HepG2 (cell line): ENCODE results near the gene KIF6. TPM values are rescaled to one million over a fixed set of nuclear protein-coding genes. Genes with fewer than 3 reads are reported as not detected.

ENCODE experiments used
- ATAC-seq: fragments of 200-7000 bp; cut with Tn5 transposase; 3 replicates; pipeline ENCODE4 v1.9.1; 2020; ENCODE audit warnings: mild to moderate bottlenecking, moderate library complexity
- BruUV-seq: library from RNA; stranded (reverse); fragments of 400-500 nt; replicated peaks from 2 replicates; lab custom pipeline; 2021; lab: Mats Ljungman, UMichigan
- CTCF ChIA-PET: fragments of 300-600 bp; formaldehyde crosslinking; extraction: SDS; loops from one replicate; lab custom pipeline; 2021; ENCODE audit warnings: low total read pairs, inconsistent platforms, low intra/inter-chr PET ratio; lab: Yijun Ruan, JAX
- POLR2A ChIA-PET: fragments of 350-600 bp; sonication (Branson Sonifier 250); formaldehyde crosslinking; loops from one replicate; lab custom pipeline; 2020; ENCODE audit warnings: antibody characterized with exemption, inconsistent platforms; lab: Yijun Ruan, JAX
- DNase-seq: peaks from one replicate; pipeline ENCODE4 v3.0.0-alpha.2; 2015; ENCODE audit warnings: low spot score
- FAIRE-seq: peaks from 3 replicates; lab custom pipeline; 2011; peaks lifted over from hg19 to GRCh38; lab: Jason Lieb, UNC
- H2AFZ ChIP-seq: one replicate; pipeline ENCODE4 v1.6.1; 2011; ENCODE audit warnings: low read length, inconsistent platforms
- H3K27ac ChIP-seq: fragments of 300-600 bp; 3 replicates; pipeline ENCODE4 v1.8.0; 2011; ENCODE audit warnings: mixed run types, mild to moderate bottlenecking, mixed read lengths, low read length, inconsistent platforms; ENCODE audit not compliant: insufficient read depth; ENCODE audit errors: extremely low read length
- H3K27me3 ChIP-seq, 2 experiments: fragments of 200-600 bp in 1 of 2; 2 replicates in 1 of 2; 3 replicates in 1 of 2; pipeline versions ENCODE4 v1.6.0 to v1.8.0; 2011; ENCODE audit warnings: low read length in 2 of 2, mild to moderate bottlenecking in 2 of 2, moderate library complexity in 2 of 2, inconsistent platforms in 1 of 2; ENCODE audit not compliant: insufficient read depth in 2 of 2, control insufficient read depth in 1 of 2
- H3K36me3 ChIP-seq, 2 experiments: fragments of 200-600 bp in 1 of 2; replicated peaks in 1 of 2; 2 replicates in 1 of 2; 3 replicates in 1 of 2; pipeline versions ENCODE4 v1.5.1 to v1.8.0; 2011; ENCODE audit warnings: low read length in 2 of 2, inconsistent platforms in 1 of 2; ENCODE audit not compliant: insufficient read depth in 2 of 2, control insufficient read depth in 1 of 2
- H3K4me1 ChIP-seq: 2 replicates; pipeline ENCODE4 v1.5.1; 2012; ENCODE audit warnings: low read length, inconsistent platforms; ENCODE audit not compliant: insufficient read depth
- H3K4me2 ChIP-seq: 2 replicates; pipeline ENCODE4 v1.6.0; 2011; ENCODE audit warnings: low read depth, low read length, inconsistent platforms
- H3K4me3 ChIP-seq, 3 experiments: fragments of 200-600 bp in 1 of 3; sonication (generic), shearing (Covaris generic) in 1 of 3; replicated peaks in 1 of 3; 2 replicates each; pipeline ENCODE4 v1.5.1; 2011 to 2016; ENCODE audit warnings: low read length in 3 of 3, inconsistent platforms in 2 of 3, low read depth in 2 of 3, mild to moderate bottlenecking in 2 of 3, control low read depth in 1 of 3, mixed read lengths in 1 of 3; ENCODE audit not compliant: insufficient read depth in 1 of 3
- H3K79me2 ChIP-seq: one replicate; pipeline ENCODE4 v1.6.1; 2011; ENCODE audit warnings: low read length, inconsistent platforms; ENCODE audit not compliant: insufficient read depth
- H3K9ac ChIP-seq: 2 replicates; pipeline ENCODE4 v1.6.0; 2011; ENCODE audit warnings: mild to moderate bottlenecking, low read depth, low read length, inconsistent platforms; ENCODE audit not compliant: insufficient read depth
- H3K9me3 ChIP-seq: 2 replicates; pipeline ENCODE4 v1.5.1; 2012; ENCODE audit warnings: mild to moderate bottlenecking, low read length
- H4K20me1 ChIP-seq: 2 replicates; pipeline ENCODE4 v1.6.0; 2011; ENCODE audit warnings: inconsistent platforms, mild to moderate bottlenecking, low read length, moderate library complexity; ENCODE audit not compliant: insufficient read depth
- CTCF ChIP-seq: sonication (generic); formaldehyde crosslinking; IDR thresholded peaks from 2 replicates; pipeline ENCODE4 v1.5.0; 2020; ENCODE audit warnings: mild to moderate bottlenecking, missing genetic modification reagents, moderate library complexity
- ZBTB34 ChIP-seq: sonication (generic); formaldehyde crosslinking; IDR thresholded peaks from 2 replicates; pipeline ENCODE4 v1.8.0; 2022; ENCODE audit warnings: mild to moderate bottlenecking, missing genetic modification reagents
- WGBS: methylation state at CpG from one replicate; pipeline ENCODE4 v1.1.6; 2017; ENCODE audit warnings: low lambda C conversion rate; 5-methylcytosine and 5-hydroxymethylcytosine counted together
- in situ Hi-C: cut with HindIII; loops from 2 replicates; pipeline ENCODE4 v1.10.0; 2017; ENCODE audit warnings: low pct_unique_long_range_greater_than_20kb; ENCODE audit not compliant: extremely low pct_ligation_motif_present
- intact Hi-C: fragments of 100-400 bp; cut with micrococcal nuclease; formaldehyde crosslinking; loops from one replicate; pipeline ENCODE4 v1.10.0; 2022; ENCODE audit not compliant: unreplicated experiment
- polyA plus RNA-seq, 8 experiments: library from polyadenylated mRNA; depleted of rRNA in 3 of 8; stranded (reverse) in 7 of 8; unstranded in 1 of 8; fragments of >200 nt; fragmentation: Illumina TruSeq in 4 of 8; extraction: Trizol in 4 of 8; gene quantifications; 2 replicates each; pipeline versions ENCODE4 v1.2.1 to v1.2.3, GENCODE V29; 2011 to 2016; ENCODE audit warnings: low read depth in 4 of 8, missing spikeins in 1 of 8, mixed read lengths in 1 of 8; ENCODE audit not compliant: insufficient read depth in 1 of 8
- total RNA-seq, 5 experiments: library from RNA; depleted of rRNA; stranded (reverse); fragments of >200 nt; fragmentation: Illumina TruSeq; extraction: Trizol; gene quantifications; 2 replicates each; pipeline ENCODE4 v1.2.3, GENCODE V29; 2016; ENCODE audit warnings: low read depth in 1 of 5

Gene KIF6
- total and polyA plus RNA-seq, 2 of the 13 experiments (the other 11 are each of a cell fraction or from before 2014, with no cell fraction given) = 0.04 to 0.27 TPM

- in situ Hi-C loops = no loop called here
These were observed 82.9 kb downstream of the KIF6 start for GRCh38 chr6:39642270-39642669.

More at GRCh38 chr6:39642270-39642669, 82.9 kb downstream of the KIF6 start:
- BruUV-seq = no TSS peak
- Histone ChIP-seq H4K20me1 (no peaks in the 10 kb centered on the region), H3K27me3 (no peaks in the 10 kb centered on the region), H3K9ac (no peak overlapping the region), H3K36me3 (no peaks in the 10 kb centered on the region), H3K4me1 (no peaks in the 10 kb centered on the region), H3K27ac (no peak overlapping the region), H3K4me2 (no peak overlapping the region), H3K9me3 (no peaks in the 10 kb centered on the region), H3K79me2 (no peaks in the 10 kb centered on the region), H2AFZ (no peak overlapping the region), H3K4me3 (no peak overlapping the region)
- ChIA-PET POLR2A (no interaction called here), CTCF (no interaction called here)
- WGBS = 0% methylated on average over 2 of the region's 2 CpGs
- intact Hi-C loops = no loop called here
- no peak for DNase-seq
- FAIRE-seq = no peak
- ATAC-seq = no peak
- TF ChIP-seq CTCF (0 out of 2 replicates have a peak, but pooled peaks have one; percentile 6), ZBTB34 (CRISPR knock-in tag) (no peak)
